Activated CD4-positive, alpha-beta T cell treated with anti-CD3 and anti-CD28 coated beads, Interleukin-2, Interleukin-6, amounts not matched to agents 100 ng/mL and 50 ng/mL, durations not matched to agents 16 hours and 8 hours (primary cell): ENCODE measurements around the gene FIBP.
"Not testable (repeated sequence)": the region's sequence is repeated elsewhere in the genome, so short reads cannot be mapped to it uniquely, and the experiment has no call there.

Experiments
- DNase-seq: peaks from one replicate; pipeline ENCODE4 v3.0.0-alpha.2; 2020

The FIBP gene

DNA sequence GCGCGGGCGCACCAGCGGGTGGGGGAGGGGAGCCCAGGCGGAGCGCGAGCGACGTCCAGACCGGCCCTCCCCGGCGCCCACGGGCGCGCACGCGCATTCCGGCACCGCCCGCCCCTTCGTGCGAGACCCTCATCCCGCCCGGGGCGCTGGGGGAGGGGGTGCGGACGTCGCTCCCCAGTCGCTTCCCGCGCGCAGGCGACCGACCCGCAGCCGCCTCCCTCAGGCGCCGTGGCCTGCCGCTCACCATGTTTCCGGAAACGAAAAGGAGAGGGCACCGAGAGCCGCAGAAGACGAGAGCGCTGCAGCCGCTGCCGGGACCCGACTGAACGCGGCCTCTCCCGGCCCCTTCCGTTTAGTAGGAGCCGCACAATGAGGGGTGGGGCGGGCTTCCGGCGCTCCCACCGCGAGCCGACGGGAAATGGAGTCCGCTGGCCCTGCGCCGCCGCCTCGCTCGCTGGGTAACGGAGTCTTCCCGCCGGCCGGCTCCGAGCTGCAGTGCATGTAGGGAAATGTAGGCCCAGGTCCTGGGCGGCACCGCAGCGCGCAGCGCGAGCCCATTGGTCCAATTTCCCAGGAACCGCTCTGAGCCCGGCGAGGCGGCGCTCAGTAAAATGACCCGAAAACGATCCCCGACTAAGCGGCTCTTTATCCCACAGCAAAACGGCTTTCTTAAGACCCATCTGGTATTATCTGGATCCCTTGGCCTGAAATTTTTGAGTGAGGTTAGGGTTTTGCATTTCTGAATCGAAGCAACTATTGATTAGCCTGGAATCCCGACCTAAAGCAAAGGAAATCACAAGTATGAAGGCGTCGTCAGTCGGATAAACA is 30.2 kb downstream of the FIBP start, which contains the start of gene CFL1:
Gene CFL1, minus strand, starts transcription at position 328 of the 828 bp plus-strand sequence. Its CDS starts 81 bp downstream, at position 247.
- DNase-seq = peak; percentile 99

DNA sequence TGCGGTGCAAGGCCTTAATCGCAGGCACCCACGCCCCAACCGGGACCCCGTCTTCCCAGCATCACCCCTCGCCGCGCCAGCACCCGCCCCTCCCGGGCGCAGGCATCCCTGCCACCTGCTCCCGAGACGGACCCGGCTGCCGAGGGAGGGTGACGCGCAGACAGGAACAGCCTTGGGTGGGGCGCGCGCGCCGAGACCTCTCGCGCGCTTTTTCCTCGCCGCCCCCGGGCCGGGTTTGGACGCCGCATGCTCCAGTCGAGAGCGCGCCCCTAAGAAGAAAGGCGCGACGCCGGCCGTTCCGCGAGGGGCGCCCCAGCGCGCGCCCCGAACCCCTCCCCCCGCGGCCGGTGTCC is 30.8 kb downstream of the FIBP start:
- DNase-seq = no peak

DNA sequence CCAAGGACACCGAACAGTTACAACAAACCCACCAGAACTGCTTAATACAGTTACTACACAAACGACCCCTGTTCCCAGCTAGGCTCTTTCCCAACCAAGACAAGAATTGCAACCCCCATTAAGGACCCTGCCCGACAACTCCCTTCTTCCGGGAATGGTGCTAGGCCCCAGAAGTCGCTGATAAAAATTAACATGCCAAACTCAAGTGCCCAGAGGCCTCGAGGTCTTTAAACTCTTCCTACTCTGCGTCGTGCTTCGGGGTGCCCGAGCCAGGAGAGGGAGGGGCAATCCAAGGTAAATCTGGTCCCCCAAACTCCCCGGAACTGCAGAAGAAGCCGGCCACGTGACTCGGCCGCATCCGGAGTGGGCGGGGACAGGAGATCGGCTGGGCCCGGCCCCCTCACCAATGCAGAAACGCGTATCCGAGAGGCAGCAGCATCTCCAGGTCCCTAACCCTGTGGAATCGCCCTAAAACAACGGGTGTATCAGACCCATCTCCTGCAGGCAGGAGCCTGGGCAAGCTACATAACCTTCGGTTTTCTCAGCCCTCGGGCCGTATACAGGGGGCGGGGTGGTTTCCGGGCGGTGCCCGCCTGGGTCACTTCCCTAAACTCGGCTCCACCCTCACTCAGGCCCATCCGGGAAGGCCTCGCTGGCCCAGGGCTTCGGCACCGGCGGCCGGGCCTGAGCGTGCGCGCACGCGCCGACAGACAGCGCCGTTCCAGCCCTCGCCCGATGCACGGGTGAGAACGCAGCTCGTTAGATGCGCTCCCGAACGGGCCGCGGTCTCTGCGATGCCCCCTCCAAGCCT is 31.4 kb downstream of the FIBP start:
- peak; percentile 88 for DNase-seq

DNA sequence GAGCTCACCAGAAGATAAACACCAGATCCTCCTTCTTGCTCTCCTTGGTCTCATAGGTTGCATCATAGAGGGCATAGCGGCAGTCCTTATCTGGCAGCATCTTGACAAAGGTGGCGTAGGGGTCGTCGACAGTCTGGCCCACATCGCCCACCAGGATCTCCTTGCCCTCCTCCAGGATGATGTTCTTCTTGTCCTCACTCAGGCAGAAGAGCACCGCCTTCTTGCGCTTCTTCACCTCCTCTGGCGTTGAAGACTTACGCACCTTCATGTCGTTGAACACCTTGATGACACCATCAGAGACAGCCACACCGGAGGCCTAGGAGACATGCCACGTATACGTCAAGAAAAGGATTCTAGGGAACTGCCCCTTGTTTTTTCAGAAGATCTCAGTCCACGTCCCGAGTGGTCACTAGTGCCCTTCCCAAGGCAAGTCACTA is 32.3 kb downstream of the FIBP start:
- DNase-seq = no peak

GRCh38 chr11:65854852-65855837 is 33.1 kb downstream of the FIBP start:
- no peak for DNase-seq

GRCh38 chr11:65854161-65854592 is 34.1 kb downstream of the FIBP start:
- no peak for DNase-seq

DNA sequence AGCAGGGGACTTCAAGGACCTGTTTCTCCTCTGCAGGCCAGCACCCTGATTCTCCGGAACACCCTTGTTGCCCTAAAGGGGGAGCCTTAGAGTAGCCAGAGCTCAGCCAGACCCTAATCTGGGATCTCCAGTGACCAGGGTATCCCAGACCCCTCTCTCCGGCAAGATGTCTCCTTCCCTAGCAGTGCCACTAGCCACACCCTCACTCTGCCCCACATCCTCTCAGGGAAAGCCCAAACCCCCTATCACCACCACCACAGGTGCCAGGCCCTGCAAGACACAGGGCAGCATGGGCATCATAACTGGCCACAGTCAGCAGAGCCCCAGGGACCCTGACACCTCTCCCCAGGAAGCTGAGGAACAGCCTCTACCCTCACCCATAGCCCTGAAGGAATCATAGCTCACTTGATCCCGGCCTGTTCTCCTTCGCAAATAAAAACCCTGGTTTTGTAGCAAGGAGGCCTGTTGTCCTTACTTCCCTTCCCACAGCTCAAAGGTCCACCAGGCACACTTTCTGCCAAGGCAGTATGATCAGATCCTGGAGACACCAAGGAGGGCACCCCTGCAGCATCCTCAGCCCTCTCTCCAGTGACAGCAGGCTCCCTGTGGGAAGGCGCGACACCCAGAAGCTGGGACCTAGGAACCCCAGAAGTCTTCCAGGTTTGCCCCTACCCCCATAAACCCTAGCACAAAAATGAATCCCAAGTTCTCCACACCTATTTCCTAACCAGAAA is 34.9 kb downstream of the FIBP start:
- DNase-seq = no peak

GRCh38 chr11:65852508-65853245 is 35.6 kb downstream of the FIBP start:
- DNase-seq = no peak

- no peak for DNase-seq
Measured at GRCh38 chr11:65851811-65852507, 36.3 kb downstream of the FIBP start.

GRCh38 chr11:65851083-65851579 is 37.1 kb downstream of the FIBP start:
- peak; percentile 63 for DNase-seq

DNA sequence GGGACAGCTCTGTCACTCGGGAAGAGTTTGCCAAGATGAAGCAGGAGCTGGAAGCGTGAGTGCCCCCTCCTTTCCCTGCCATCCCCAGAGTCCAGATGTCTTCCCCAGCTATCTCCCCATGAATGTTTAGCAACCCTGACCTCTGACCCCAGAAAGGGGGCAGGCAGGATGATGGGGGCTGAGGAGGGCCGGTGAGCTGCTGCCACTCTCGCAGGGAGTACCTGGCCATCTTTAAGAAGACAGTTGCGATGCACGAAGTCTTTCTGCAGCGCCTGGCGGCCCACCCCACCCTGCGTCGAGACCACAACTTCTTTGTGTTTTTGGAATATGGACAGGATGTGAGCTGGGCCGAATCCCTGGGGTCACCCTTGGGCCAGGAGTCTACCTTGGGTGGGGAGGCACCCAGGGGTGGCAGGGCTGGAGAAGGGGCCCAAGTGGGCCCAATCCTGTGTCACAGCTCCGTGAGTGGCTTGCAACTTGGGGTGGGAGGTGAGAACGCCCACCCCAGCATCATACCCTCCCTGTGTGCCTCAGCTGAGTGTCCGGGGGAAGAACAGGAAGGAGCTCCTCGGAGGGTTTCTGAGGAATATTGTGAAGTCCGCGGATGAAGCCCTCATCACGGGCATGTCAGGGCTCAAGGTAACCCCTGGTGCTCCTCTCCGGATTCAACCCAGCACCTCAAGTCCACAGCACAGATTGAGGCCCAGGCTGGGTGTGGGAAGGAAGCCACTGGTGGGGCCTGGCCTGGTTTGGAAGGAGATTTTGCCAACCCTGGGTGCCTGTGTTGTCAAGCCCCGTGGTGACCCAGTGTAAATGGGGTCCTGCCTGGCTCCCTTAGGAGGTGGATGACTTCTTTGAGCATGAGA is 37.8 kb downstream of the FIBP start:
- DNase-seq = no peak

GRCh38 chr11:65849771-65850216 is 38.5 kb downstream of the FIBP start:
- DNase-seq = no peak

DNA sequence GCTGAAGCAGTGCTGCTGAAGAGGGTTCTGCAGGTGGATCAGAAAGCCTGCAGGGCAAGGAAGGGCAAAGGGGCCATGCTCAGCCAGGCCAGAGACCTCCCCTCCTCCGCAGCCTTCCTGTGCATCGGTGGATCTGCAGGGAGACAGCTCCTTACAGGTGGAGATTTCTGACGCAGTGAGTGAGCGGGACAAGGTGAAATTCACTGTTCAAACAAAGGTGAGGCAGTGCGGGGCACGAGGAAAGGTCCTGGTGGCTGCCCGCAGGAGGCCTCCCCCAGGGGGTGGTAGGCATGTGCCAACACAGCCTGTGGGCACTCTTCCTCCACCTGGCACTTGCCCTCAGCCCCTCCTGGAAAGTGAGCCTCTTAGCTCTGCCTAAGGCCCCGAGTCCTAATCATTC is 38.9 kb downstream of the FIBP start:
- no peak for DNase-seq

GRCh38 chr11:65848693-65849092 is 39.6 kb downstream of the FIBP start:
- not testable (repeated sequence) for DNase-seq

GRCh38 chr11:65847746-65848145 is 40.5 kb downstream of the FIBP start:
- DNase-seq = no peak

- no peak for DNase-seq
Measured at GRCh38 chr11:65844231-65844872, 43.9 kb downstream of the FIBP start.

DNA sequence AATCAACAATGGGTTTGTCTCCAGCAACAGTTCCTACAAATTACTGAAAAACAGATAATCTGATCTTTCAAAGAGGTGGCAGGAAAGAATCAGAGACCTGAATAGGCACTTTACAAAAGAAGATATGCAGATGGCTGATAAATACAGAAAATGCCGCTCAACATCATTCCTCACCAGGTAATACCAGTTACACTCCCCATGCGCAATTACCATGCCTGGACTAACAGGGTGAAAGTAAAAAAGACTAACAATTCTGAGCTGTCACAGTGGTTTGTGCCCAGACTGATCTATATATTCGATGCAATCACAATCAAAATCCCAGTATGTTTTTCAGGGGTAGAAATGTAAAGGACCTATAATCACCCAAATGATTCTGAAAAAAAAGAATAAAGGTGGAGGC is 44.5 kb downstream of the FIBP start:
- no peak for DNase-seq

- no peak for DNase-seq
Measured at GRCh38 chr11:65842144-65842543, 46.1 kb downstream of the FIBP start.

GRCh38 chr11:65834202-65834601 is 54.1 kb downstream of the FIBP start:
- no peak for DNase-seq
